NCI-H524 (cell line): Measurements from ENCODE around the gene CTNND2.
"Not testable (repeated sequence)": the region's sequence is repeated elsewhere in the genome, so short reads cannot be mapped to it uniquely, and the experiment has no call there.

ENCODE experiments used
- DNase-seq, 2 experiments: peaks; one replicate each; lab custom pipeline; 2025; lab: John Stamatoyannopoulos, UW

CTNND2 gene

DNA sequence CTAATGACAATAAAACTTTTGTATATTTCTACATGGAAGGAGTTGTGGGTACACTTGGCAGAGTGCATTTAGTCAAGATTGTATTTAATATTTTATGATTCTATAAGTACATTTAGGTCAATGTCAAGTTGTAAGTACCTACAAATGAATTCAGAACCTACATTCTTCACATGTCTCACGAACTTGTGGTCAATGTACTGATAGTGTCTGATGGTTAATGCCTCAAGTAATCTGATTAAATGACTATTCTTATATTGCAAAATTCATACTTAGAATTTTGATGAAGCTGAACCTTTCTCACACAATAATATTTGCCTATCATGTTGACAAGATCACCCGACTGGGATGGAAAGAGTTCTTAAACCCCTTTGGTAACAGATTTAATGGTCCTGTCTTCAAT lies 444.5 kb downstream of the CTNND2 start:
- DNase-seq: no peak

DNA sequence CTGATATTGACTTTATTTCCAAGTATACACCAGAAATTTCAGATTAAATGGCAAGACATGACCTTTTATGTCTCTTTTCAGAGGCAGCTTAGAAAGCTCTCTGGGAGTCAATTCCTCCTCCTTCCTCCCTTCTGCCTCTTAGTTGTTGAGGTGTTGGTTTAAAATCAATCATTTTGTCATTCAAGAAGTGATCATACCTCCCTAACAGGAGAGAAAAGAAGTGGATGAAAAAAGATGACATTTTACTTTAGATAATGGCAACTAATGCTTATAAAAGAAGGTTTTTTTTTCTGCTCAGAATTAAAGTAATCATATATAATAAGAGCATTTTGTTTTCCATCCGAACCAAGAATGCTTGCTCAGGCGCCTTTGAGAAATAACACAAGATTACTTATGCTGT lies 448.7 kb downstream of the CTNND2 start:
- no peak for DNase-seq

DNA sequence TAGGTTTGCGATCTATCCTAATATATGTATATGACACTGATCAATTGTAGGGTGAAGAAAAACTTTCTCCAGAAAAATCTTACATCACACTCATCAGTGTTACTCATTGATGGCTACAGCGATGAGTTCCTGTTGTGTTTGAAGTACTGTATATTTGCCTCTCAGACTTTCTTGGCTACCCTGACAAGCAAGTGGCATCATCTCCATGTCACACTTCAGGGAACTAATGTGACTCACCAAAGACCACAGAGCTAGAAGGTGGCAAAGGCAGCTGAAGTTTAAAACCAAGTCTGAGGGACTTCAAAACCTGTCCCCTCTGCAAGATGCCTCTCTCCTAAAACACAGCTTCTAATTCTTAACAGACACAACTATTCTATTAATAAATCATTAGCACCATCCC lies 451.4 kb downstream of the CTNND2 start:
- DNase-seq: no peak

DNA sequence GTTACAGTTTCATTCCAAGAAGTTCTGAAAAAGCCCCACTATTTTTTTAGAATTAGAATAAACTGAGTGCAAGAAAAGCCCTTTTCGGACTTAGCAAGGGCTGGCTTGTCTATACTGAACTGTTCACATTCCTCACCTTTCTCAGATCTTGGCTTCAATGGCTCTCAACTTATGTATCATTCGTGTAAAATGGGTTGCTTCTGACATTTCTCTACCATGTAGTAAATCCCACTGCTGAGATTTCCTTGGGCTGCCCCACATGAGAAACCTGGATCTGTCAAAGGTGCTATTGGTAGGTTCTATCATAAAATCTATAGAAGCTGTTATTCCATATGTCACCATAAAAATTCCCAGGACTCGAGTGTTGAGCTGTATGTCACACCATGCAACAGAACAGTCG lies 454.3 kb downstream of the CTNND2 start:
- peak in 1 of 2 experiments; percentile 12 for DNase-seq

DNA sequence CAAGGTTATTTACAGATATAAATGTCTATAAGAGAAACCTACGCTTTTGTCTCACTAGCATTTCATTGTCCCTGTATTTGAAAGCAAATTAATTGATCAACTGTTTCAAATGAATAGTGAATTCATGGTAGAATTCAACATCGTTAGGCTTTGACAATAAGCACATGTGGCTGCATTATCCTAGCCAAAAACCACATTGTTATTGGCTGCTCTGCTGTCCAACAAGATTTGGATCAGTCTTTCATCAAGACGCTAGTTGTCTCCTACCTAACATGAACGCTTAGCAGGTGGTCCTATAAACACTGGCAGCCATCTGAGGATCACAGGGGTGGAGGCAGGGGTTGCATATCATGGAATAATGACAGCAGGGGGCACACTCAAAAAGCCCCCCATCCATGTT lies 455.0 kb downstream of the CTNND2 start:
- no peak for DNase-seq

DNA sequence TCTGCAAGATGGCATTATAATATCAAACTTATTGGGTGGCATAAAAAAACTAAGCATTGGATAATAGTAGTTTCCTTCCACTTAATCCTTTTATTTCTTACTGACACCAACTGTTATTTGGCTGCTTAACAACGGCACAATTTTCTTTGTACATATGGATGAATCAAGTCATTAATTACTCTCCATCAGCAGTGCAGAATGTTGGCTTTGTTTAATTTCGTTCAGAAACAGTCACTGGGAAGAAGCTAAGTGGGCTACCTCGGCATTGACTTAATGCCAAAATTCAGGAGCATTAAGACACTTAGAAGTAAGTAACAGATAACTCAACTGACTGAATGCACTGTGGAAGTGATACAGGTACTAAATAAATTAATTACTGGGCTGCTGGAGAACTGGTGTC lies 460.4 kb downstream of the CTNND2 start:
- peak; percentile 43 to 89 for DNase-seq

DNA sequence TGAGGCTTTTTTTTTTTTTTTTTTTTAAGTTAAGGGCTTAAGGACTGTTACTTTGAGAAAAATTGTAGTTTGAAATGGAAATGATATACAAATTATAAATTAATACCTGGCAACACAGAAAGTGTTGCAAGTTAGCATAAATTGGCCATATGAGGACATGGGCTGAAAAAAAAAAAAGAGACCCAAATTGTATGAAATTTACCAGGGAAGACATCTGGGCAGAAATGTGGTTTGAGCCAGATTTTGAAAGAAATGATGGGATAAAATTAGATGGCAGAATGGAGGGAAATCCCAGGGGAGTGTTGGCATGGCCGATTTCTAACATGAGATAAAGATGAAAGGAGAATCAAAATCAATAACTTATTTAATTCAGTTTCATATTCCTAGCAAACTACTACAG lies 472.1 kb downstream of the CTNND2 start:
- DNase-seq: no peak

DNA sequence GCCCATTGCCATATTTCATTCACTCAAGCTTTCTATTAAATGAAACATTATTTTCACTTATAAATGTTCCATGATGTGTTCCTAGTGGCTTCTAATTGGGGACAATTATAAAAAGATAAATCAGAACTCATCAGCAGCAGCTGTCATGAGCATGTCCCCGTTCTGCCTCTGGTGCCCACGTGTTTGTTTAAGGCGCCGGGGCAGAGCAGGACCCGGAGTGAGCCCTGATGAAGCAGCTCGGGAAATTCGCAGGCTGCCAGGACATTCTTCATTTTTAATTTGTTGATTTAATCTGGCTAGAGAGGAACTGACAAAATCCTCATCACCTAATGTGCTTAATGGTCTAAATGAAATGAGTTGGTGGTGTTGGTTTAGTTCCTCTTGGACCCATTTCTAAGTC lies 475.0 kb downstream of the CTNND2 start:
- no peak for DNase-seq

DNA sequence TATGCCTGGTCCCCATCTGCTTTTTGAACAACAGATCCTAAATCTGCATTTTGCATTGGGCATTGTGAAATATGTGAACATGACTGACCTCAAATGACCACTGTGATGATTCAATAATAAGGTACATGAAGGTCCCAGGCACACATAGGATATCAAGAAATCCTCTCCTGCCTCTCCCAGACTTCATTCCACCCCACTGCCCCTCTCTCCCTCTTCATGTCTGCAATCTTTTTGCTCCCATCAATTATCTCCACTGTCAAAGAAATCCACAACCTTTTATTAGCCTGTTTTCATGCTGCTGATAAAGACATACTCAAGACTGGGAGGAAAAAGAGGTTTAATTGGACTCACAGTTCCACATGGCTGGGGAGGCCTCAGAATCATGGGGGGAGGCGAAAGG lies 476.7 kb downstream of the CTNND2 start:
- no peak for DNase-seq

DNA sequence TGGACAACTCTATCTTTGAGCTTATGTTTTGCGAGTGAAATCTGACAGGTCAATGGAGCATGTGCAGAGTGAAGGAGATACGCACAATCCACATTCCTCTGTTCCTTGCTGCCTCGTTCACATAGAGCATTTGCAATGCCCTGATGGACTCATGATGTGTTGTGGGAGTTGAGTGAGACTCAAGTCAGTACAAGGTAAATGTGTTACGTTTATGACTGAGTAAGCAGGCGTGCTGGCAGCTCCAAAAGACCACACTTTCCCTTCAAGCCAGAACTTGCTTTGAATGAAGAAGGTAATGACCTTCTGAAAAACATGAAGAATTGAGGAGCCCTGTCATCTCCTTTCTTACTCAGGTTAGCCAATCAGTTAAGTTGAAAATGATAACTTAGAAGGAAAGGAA lies 477.8 kb downstream of the CTNND2 start:
- DNase-seq: no peak

DNA sequence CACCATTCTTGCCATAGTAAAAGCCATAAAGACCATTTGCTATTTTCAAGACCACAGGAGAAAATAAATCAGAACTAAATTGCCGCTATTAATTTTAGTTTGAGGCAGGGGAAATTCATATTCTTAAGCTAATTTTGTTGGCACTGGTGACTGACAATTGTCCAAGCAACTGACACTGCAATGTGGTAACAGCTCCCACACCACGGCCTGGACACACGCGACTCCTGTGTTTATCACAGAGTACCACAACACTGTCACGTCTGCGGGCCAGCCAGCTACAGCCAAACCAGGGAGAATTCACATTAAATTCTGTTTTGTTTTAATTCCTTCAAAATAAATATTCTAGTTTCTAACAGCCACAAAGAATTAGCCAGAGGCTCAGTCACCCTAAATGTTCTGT lies 481.9 kb downstream of the CTNND2 start:
- DNase-seq: no peak

DNA sequence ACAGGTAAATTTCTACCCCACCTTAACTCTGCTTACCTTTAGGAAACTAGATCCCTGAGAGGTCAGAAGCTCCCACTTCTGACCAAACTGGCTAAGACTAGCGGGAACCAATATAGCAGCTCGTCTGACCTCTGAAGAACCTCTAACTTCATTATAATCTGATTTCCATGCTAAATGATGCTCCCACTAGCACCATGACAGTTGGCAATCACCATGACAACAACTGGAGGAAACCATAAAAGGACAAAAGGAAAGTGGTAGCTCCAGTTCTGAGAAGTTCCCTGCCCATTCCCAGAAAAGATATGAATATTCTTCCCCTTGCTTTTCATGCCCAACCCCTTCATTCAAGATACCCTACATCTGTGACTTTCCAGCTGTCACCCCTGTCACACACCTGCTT lies 483.3 kb downstream of the CTNND2 start:
- peak in 1 of 2 experiments; percentile 73 for DNase-seq

DNA sequence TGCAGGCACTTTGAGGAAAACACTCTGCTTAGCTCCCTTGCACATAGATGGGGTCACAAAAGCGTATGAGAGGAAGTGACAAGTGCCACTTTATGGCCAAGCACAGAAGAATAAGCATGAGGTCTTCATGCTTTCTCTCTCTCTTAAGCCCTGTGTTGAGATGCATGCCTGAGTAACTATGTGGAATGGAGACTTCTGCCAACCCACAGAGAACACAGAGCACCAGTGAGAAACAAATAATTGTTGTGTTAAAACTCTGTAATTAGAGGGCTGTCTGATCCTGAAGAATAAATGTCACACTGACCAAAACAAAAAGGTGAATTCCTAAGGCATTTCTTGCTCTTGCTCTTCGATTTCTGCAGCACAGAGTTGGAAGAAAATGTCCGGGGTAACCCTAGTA lies 488.5 kb downstream of the CTNND2 start:
- no peak for DNase-seq

DNA sequence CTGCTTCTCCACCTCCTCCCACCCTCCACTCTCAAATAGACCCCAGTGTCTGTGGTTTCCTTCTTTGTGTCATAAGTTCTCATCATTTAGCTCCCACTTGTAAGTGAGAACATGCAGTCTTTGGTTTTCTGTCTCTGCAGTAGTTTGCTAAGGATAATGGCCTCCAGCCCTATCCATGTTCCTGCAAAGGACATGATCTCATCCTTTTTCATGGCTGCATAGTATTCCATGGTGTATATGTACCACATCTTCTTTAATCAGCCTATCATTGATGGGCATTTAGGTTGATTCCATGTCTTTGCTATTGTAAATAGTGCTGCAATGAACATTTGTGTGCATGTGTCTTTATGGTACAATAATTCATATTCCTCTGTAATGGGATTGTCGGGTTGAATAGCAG lies 489.5 kb downstream of the CTNND2 start:
- not testable (repeated sequence) for DNase-seq

DNA sequence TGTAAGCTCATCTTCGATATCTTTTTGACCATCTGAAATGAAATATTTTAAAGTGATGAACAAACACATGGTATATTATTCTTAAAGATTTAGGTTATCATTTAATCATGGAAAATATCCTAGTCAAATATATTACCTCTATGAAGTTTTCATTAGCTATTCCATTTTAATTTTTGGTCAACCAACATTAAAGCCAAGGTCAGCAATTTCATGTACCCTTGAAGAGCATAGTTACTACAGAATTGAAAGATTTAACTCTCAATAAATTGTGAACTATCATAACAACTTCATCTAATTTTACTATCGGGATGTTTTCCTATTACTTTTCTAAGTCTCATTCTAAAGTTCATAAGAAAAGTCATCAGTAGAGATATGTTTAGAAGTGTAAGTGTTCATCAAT lies 492.6 kb downstream of the CTNND2 start:
- DNase-seq: no peak

DNA sequence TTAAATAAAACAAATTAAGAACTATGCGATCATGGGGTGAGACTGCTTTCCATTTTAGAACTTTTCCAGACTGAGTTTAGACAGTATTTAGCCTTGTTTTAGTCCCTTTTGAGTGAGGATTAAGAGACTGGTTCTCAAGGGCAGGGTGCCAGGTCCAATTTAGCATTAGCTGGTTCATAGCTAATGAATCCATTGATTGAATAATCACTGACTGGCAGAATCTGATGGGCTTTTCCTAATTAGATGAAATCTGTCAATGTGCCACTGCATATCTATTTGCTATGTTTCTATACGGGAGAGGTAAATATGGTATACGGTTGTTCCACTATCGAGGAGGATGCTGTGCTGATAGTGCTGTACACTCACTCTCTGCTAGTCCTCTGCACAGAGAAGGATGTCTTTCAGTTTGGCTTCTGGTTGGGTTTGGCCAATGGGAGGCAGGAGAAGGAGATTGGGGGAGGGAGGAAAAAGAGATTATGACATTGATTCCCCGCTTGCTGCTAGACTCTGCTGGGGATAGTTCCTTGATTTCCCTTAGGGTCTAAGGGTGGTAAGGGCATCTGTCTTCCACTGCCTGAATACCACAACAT lies 496.6 kb downstream of the CTNND2 start:
- no peak for DNase-seq

DNA sequence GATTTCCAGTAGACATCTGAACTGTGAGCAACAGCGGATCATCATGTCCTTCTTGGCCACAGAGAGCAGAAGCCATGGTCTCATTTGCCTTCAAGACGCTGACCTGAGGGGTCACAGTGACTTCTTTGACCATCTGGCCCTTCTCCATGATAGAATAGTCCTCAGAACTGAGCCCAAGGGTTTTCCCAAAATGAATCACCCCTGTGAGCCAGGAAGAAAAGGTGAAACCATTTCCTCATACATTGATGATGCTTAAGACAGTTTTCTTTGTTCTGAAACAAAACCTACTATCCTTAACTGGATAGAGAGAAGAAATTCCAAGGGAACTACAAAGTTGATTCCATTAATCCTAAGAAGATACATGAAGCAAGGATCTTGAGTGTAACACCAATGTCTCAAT lies 503.9 kb downstream of the CTNND2 start:
- no peak for DNase-seq

DNA sequence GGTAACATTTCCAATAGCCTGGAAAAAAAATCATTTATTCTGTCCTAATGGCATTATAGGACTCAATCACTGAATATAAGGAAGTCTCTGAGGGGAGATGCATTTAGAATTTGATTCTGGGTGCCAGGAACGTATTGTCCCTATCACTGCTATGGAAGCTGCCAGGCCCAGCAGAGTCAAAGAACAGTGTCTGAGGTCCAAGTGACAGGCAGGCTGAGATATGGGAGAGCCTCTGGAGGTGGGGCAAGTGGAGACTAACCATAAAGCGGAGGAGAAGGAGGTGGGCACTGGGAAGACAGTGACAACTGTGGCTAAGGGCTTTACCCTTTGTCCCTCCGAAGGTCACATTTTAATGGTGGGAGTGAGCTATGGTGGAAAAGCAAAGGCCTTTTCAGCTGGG lies 505.5 kb downstream of the CTNND2 start:
- no peak for DNase-seq

DNA sequence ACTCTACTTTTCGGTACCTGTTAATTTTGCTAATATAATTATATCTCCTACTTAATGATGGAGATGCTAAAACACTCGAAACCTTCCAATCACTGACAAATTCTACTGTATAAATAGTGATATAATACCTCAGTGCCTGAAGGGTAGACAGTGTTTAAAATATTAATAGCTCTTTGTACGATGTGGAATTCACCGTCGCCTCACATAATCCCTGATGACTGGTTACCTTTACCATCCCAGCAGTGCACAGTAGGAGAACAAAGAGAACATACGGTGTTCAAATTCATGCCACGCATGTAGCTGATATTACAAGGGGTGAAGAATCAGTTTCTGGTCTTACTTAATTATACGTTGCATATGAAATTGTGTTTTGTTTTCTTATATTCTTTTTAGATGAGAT lies 506.7 kb downstream of the CTNND2 start:
- DNase-seq: no peak

DNA sequence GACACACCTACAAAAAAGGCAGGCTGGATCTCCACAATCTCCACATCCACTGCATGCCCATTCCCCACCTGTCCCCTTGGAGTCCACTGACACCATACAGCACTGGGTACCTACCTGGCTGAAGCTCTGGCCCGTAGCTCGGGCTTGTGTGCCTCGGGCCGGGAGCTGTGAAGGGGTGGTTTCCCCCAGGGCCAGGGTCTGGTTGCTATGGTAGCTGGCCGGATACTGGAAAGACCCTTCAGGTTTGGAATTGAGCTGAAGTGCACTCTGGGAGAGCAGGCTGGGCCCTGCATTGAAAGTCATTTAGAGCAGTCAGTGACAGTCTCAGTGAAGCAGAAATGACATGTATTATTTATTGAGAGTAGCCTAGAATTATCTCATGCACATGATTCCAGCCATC lies 507.3 kb downstream of the CTNND2 start:
- no peak for DNase-seq

DNA sequence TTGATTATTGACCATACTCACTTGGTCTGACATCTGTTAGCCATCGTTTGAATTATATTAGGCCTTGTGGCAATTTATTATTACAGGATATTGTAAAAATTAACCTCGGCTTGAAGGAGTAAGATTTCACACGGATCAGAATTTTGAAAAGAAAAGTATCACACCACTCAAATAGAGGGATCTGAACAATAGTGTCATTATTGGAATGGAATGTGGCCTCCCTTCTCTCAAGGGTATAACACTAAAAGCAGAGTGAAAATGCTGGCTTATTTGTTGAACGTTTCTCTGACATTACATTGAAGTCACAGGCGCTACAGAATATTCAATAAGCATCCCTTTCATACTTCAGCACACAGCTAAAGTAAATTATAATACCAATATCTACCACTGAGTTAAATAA lies 509.3 kb downstream of the CTNND2 start:
- no peak for DNase-seq

DNA sequence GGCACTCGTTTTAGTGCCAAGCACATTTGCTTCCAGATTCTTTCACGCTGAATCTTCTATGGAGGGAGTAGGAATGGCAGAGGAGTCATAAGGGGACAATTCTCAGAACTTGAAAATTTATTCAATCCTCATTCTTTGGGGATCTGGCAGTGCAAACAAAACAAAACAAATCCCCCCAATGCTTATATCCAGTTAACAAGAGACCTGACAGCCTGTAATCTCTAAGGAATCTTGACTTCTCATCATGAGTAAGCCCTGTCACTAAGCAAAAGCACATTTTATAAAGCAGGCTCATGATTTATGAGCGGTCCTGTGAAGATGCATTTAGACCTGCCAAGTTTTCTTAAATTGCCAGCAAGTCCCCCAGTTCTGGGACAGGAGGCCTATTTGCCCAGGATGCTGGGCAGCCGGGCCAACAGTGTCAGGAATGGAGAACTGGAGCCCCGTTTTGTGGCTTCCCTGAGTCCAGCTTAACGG lies 513.9 kb downstream of the CTNND2 start:
- no peak for DNase-seq

DNA sequence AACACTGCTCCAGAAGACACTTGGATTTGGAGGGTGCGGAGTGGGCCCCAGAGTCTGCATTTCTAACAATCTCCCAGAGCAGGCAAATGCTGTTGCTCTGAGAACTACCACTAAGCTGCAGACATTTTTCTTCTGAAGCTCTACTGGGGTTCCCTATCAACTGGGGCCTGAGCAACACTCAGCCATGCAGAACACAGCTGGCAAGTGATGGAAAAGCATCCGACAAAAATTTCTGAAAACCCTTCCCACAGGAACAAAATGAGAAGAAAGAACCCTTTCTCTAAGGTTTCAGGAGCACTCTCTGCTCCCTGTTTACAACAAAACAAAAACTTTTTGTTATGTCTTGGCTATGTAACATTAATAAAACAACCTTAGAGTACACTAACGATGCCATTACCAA lies 516.9 kb downstream of the CTNND2 start:
- DNase-seq: no peak

DNA sequence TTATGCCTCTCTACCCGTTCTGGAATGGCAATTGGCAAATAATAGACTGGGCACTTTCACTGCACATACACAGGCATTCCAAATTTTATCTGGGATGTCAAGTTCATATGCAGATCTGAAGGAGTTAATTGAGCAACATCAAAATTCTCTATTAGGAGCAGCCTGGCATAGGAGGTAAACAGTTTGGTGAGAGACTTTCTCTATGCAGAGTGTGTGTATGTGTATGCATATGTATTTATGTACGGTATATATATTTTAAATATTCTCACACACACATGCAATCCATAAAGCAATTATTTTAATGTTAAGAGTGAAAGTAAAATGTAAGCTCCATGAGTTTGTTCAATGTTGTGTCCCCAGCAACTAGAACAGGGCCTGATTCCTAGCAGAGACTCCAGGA lies 517.8 kb downstream of the CTNND2 start:
- no peak for DNase-seq

DNA sequence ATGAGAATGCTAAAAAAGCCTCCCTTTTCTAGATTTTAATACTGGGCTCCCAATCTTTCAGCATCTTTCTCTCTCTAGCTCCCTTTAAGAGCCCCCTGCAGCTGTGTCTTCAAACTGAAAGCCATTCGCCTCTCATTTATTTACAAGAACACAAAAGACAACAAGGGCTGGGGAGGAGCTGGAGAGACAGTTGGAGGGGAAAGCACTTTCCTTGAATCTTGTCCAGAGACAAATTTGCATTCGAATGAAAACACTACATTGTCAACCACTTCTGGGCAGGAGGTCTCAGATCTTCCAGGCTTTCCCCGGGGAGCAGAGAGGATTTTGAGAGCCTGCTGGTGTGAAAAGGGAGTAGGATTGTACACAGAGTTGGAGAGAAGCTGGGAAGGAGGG lies 518.3 kb downstream of the CTNND2 start:
- DNase-seq: peak; percentile 82 to 89
